GM10266 (cell line): ENCODE data around the gene NAV1.
A peak's percentile ranks its signal among the peaks of the same experiment; 100 is the strongest.

Experiments
- DNase-seq: peaks from one replicate; pipeline ENCODE4 v3.0.0; 2012; ENCODE audit errors: extremely low spot score
- CTCF ChIP-seq: IDR thresholded peaks from 2 replicates; pipeline ENCODE4 v1.5.1; 2012; ENCODE audit warnings: mild to moderate bottlenecking, low read depth; ENCODE audit not compliant: control insufficient read depth, insufficient read depth; ENCODE audit errors: missing control alignments

The NAV1 gene

GRCh38 chr1:201504179-201504631, 34.7 kb upstream of the NAV1 start:
- DNase-seq: no peak
- no peak for TF ChIP-seq CTCF

- no peak for TF ChIP-seq CTCF
- no peak for DNase-seq
Measured at GRCh38 chr1:201504799-201505502, 34.0 kb upstream of the NAV1 start.

- TF ChIP-seq CTCF: no peak
- no peak for DNase-seq
Measured at GRCh38 chr1:201505503-201505890, 33.4 kb upstream of the NAV1 start.

GRCh38 chr1:201506092-201506491, 32.8 kb upstream of the NAV1 start:
- no peak for TF ChIP-seq CTCF
- DNase-seq: no peak

GRCh38 chr1:201506557-201507359, 32.2 kb upstream of the NAV1 start, which contains the start of gene CSRP1:
Gene CSRP1 (minus strand): TSS chr1:201507123. CDS start chr1:201496303, 10,820 bp downstream.
- peak; percentile 22 for TF ChIP-seq CTCF
- peak; percentile 93 for DNase-seq

- no peak for TF ChIP-seq CTCF
- DNase-seq: no peak
Measured at GRCh38 chr1:201507360-201507675, 31.6 kb upstream of the NAV1 start.

- TF ChIP-seq CTCF: no peak
- no peak for DNase-seq
Measured at GRCh38 chr1:201508809-201509208, 30.1 kb upstream of the NAV1 start.
